Measurements from ENCODE around the gene MTTP.
"Not testable (repeated sequence)": the region's sequence is repeated elsewhere in the genome, so short reads cannot be mapped to it uniquely, and the experiment has no call there.

MTTP gene

DNA sequence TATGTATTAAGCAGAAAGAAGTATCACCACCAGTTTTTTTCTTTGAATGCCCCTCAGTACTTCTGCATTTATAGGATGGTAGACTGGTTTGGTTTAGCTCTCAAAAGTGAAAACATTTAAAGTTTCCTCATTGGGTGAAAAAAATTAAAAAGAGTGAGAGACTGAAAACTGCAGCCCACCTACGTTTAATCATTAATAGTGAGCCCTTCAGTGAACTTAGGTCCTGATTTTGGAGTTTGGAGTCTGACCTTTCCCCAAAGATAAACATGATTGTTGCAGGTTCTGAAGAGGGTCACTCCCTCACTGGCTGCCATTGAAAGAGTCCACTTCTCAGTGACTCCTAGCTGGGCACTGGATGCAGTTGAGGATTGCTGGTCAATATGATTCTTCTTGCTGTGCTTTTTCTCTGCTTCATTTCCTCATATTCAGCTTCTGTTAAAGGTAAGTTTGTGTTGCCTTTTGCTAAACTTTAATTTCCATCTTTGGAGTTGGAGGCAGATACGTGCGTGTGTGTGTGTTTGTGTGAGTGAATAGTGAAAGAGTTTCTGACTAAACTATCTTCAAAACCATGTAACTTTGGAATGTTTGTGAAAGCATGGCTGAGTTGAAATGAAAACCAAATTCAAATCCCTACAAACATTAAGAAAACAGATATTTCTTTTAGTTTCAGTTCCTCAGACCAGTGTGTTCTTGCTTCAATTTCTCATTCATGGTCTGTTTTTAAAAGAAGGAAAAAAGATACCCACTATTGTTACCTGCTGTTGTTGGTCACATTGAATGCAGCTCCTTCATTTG, at the start of gene MTTP:
Gene MTTP (plus strand): TSS at position 295 of the 795 bp plus-strand sequence. CDS start 86 bp downstream, at position 381.
- DNase-seq, result no peak

DNA sequence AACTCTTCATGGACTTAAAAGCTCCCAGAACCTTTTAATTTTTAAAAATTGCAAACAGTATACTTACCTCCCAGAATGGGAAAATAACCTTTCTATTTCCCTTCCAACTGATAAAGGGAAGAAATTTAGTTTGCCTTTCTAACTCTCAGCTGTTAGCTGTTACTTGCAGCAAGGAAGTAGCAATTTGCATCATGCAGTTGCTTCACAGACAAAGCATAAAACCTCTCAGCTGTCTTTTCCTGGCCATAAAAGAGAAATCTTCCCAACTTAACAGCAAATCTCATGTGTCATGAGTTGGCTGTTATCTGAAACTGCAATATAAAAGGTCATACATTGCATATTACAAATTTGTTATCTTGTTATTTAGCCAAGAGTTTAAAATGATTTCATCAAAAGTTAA, 45.4 kb upstream of the MTTP start:
- no peak for DNase-seq

DNA sequence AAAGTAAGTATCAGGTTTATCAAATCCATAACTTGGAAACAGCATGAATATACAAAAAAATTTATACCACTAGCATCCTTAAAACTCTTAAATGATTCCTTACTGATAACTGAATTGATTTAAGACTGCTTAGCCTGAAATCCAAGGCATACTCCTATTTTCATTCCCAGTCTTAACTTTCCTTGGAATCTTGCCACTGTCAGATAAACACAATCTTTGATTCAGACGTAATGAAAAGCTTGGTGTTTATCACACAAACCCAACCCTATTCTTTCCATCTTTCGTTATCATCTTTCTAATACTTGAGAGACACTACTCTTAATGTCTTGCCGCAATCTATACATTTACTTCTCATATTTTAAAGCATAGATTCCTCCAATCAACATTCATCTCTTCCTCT, 44.7 kb upstream of the MTTP start:
- DNase-seq, result no peak

DNA sequence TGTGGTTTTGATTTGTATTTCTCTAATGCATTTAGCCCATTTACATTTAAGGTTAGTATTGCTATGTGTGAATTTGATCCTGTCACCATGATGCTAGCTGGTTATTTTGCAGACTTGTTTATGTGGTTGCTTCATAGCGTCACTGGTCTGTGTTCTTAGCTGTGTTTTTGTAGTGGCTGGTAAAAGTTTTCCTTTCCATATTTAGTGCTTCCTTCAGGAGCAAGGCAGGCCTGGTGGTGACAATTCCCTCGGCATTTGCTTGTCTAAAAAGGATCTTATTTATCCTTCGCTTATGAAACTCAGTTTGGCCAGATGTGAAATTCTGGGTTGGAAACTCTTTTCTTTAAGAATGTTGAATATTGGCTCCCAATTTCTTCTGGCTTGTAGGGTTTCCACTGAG, 39.9 kb upstream of the MTTP start:
- DNase-seq, result not testable (repeated sequence)

- no peak for DNase-seq
These were observed 38.4 kb upstream of the MTTP start for GRCh38 chr4:99536271-99536670.

DNA sequence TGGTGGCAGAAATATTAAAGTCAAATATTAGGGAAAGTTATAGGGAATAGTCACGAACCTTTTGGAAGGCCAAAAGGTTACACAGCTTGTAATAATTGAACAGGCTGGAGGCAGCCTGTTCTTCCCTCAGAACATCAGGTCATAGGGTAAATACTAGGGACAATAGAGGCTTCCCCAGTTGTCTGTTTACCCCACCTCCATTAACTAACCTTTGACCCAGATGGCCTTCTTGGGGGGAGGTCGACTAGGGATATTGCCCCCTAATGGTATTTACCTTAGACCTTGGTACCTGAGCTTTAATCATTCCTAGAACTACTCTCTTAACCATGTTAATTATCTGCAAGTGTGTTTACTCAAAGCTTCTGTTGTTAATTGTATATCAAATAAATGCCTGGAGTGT, 37.8 kb upstream of the MTTP start:
- DNase-seq, result no peak

GRCh38 chr4:99537674-99538073, 37.0 kb upstream of the MTTP start:
- no peak for DNase-seq

DNA sequence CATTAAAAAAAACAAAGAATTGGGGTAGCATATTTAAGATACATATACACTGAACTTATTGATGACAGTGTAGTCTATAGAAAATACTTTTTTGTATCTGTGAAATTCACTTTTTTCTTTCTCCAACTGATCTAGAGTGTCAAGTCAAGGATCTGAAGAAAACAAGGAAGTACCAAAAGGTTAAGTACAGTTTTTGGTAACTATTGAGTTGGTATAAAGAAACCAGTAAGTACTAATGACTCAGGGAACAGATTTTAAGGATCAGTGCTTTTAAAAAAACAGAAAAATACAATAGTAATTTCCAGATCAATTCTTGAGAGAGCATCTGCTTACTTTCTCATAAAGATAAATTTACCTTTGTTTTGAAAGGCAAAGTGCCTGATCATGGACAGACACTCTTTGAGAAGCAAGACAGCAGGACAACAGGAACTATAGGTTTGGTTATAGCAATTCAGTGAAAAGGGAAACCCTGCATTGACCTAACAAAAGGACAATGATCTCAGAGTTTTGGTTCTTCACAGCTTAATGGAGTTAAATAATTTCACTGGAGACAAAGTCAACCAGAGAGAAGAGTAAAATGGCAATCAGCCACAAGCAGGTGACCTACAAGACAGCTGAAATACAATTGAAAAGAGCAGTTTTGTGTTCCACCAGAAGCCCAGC, 34.2 kb upstream of the MTTP start:
- DNase-seq, result no peak

DNA sequence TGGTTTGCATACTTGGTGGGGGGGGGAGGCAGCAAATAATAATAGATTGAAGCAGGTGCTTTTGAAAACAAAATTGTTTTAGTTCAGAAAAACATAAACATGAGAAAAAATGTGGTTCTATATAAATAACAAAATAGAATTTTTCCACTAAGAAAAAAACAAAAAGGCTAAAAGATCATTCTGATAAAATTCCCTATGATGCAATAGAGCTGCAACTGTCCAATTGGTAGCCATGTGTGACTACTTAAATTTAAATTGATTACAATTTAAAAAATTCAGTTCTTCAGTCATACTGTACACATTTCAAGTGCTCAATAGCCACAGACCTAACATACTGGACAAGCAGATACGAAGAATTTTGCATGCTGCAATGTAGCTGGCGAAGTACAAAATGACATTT, 21.8 kb upstream of the MTTP start:
- no peak for DNase-seq

- DNase-seq, result peak; percentile 97
These were observed 11.1 kb upstream of the MTTP start, which contains the start of gene TRMT10A for GRCh38 chr4:99563310-99564186. Gene TRMT10A, minus strand, starts transcription at chr4:99564039. Its CDS starts 4,701 bp downstream, at chr4:99559338.

DNA sequence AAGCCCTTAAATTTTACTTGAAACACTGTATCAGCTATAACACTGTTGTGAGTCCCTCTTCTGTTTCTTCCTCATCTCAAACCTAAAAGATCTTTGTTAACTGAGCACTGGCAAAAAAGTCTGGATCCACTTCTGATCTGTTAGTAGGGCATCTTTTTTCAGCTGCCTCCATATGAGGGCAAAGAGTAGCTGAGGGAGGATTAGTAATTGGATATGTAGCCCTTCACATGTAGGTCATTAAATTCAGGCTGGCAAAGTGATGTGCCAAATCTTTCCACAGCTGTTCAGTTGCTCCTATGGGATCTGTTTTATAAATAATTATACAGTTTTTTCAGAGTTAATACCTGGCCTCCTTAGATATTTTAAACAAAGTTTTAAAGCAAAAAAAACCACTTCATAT, 9.7 kb upstream of the MTTP start:
- DNase-seq, result no peak

GRCh38 chr4:99571883-99572282, 2.7 kb upstream of the MTTP start:
- no peak for DNase-seq

DNA sequence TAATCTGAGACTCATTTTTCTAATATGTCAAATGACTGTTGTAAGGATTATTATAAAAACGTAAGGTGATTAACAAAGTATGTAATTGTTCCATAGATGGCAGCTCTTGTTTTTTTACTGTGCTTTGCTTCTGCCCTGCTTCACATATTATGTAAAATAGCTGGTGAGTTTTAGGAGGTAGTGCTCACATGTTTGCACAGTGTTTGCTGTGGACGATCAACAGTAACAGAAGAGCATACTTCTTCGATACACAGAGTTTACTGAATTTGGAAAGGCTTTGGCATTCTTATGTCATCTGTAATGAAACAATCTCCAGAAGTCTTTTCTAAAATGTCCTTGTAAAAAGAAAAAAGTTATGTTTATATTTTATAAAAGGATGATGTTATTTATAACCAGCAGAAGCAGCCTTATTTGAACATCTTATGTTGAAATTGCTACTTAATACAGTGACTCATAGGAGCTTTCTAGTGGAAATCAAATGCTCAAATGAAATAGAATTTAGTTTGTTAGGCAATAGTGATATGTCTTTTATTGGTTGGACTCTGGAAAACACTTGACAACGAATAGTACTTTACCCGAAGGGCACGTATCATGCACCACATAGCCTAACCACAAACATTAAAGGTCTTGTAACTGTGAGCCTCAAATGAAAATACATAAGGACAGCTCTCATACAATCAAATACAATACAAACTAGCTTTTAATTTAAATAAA, 1.9 kb upstream of the MTTP start:
- no peak for DNase-seq

DNA sequence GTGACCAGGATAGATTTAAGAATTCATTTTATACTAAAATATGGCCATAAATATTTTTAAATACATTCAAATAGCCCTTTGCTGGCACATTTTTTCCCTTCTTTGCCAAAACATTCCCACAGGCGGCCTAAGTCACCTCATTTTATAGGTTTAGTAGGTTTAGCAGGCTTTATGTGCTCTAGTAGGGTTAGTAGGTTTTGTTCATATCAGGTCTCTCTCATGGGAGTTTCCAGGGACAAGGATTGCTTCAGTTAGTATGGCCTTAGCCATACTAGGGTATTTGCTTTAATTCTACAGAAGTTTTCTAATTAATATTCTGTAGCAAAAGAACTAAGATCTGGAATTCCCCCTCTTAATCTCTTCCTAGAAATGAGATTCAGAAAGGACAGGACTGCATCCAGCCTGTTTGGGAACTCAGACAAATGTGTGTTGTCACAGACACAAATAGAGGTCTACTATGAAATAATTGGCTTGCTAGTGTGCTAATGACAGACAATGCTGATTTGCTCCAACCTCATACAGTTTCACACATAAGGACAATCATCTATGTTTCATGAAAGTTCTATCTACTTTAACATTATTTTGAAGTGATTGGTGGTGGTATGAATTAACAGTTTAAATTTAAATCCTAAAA, 772 bp upstream of the MTTP start:
- DNase-seq, result no peak

GRCh38 chr4:99578714-99579113, 4.1 kb downstream of the MTTP start:
- DNase-seq, result no peak

DNA sequence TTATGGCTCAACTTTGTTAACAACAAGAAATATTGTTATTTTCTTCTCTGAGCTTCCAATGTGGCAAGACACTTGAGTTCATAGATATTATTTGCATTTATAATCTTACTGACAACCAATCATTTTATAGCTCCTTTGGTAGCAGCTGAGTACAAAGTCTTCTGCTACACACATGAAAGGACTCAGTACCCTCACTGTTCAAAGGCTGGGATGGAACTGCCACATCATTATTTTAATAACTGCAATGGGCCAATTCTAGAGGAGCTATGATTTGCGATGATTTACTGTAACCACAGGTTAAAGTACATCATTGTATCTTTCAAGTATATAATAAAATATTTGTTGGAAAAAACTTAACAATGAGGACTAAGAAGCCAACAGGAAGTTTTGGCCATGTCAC, 10.9 kb downstream of the MTTP start:
- no peak for DNase-seq

DNA sequence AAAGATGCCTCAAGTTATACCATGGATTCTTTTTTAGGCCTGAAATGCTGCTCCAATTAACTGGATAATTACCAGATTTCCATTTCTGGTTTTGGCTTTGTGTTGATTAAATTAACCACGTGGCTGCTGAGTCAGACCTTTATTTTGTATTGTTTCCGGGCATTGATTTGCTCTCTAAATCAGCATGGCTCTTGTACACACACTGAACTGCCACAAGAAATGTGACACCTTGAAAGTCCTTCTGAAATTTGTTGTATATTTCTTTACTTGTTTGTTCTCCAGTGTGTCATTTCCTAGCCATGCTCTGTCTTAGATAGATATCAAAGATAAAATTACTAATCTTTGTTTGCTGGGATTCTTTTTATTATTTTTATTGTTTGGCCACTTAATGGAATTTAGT, 11.7 kb downstream of the MTTP start:
- no peak for DNase-seq

DNA sequence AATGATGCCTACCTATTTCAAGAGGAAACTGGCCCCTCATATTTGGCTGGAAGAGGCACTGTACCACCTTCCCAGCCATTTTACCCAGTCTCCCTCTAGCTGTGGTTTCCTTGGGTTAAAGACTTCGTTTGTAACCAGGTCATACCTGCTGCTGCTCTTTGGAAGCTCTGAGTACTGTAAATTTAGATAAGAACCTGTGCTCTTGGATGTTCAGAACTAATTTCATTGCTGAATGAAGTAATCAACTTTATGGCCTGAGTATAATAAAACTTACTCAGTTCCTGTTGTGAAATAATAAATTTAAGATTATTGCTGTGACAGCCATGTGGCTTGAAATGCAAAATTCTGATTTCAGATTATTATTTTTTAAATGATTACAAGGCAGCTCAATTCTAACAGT, 12.2 kb downstream of the MTTP start:
- DNase-seq, result no peak

DNA sequence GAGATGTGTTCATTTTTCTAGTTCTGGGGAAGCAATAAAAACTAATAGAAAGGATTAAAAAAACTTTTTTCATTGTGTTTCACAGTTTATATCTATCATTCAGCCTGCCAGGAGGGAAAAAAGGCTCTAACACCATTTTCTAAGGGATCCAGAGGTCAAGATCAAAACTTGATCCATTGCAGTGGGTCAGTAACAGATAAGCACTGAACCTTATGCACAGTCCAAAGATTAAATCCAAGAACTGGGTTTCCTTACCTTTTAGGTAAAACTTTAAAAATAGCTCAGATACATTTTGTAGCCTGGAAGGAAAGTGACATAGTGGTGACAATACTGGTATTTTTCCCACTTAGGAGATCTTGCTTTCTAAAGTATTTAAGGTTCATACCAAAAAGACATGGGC, 12.7 kb downstream of the MTTP start:
- DNase-seq, result no peak

DNA sequence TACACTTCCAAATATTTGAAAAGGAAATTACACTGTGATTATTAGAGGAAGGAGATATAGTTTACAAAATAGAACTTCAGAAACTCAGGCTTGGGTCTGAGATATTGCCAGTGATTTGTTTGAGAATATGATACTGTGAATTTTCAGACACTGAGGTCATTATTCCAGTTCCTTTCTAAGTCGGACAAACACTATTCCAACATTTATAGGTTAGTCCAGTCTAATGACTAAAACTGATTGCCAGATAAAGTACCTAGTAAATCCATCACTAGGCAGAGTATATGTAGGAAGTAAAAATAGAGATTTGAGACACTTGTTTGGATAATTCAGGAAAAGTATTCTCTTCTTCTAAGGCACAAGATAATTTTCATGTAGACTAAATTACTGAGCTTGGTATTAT, 13.2 kb downstream of the MTTP start:
- DNase-seq, result no peak

- no peak for DNase-seq
These were observed 17.1 kb downstream of the MTTP start for GRCh38 chr4:99591757-99592156.

All from stimulated activated naive CD4-positive, alpha-beta T cell treated with Interleukin-2 at 50 U/mL for 16 hours (primary cell).